Mesenteric fat pad (tissue), 1 donor: ENCODE data around the gene ISG15. TPM values are rescaled to one million over a fixed set of nuclear protein-coding genes. Genes with fewer than 3 reads are reported as not detected.
A peak's percentile ranks its signal among the peaks of the same experiment; 100 is the strongest.

Experiments
- DNase-seq: peaks from one replicate; pipeline ENCODE4 v3.0.0-alpha.2; 2020; ENCODE audit warnings: low spot score
- long read RNA-seq: library from polyadenylated mRNA; unstranded; transcript quantifications from one replicate; pipeline ENCODE4 v2.0.0, GENCODE V29; 2020
- total RNA-seq: library from RNA; stranded (reverse); fragmentation: NEBNext Ultra II Directional; extraction: Animal tissue kit (Norgen Biotek cat#: 25700); gene quantifications from one replicate; pipeline ENCODE4 v1.2.1, GENCODE V29; 2021
- donor health status: DM: yes; HTN: yes; CAD: no.

ISG15 gene
- 47.0 TPM for total RNA-seq
- long read RNA-seq, transcript ISG15-201 (2 exons, 711 nt): major isoform, 9 of 11 reads
- long read RNA-seq, partial matches to known transcripts: 0 of 11 reads
- long read RNA-seq, other reads (novel, unspliced or antisense): 2 of 11 reads

- peak; percentile 97 for DNase-seq
These were observed at the start of gene ISG15 for GRCh38 chr1:1013105-1013921. Gene ISG15, plus strand, starts transcription at chr1:1013497. Its CDS starts 77 bp downstream, at chr1:1013574.

GRCh38 chr1:963746-964525 is 49.4 kb upstream of the ISG15 start:
- DNase-seq: no peak

GRCh38 chr1:964691-965525 is 48.4 kb upstream of the ISG15 start:
- DNase-seq: no peak

GRCh38 chr1:965526-966134 is 47.7 kb upstream of the ISG15 start:
- no peak for DNase-seq

- DNase-seq: no peak
These were observed 47.1 kb upstream of the ISG15 start, which contains the start of gene PLEKHN1 for GRCh38 chr1:966135-966703. Gene PLEKHN1, plus strand, starts transcription at chr1:966482. Its CDS starts 50 bp downstream, at chr1:966532.

GRCh38 chr1:966704-967300 is 46.5 kb upstream of the ISG15 start:
- DNase-seq: peak; percentile 95

- no peak for DNase-seq
These were observed 45.6 kb upstream of the ISG15 start for GRCh38 chr1:967466-968343.

GRCh38 chr1:969260-969855 is 43.9 kb upstream of the ISG15 start:
- DNase-seq: no peak

GRCh38 chr1:970242-970972 is 42.9 kb upstream of the ISG15 start:
- no peak for DNase-seq

- DNase-seq: no peak
These were observed 42.1 kb upstream of the ISG15 start for GRCh38 chr1:970973-971730.

GRCh38 chr1:971751-972506 is 41.4 kb upstream of the ISG15 start:
- no peak for DNase-seq

GRCh38 chr1:972726-973458 is 40.4 kb upstream of the ISG15 start:
- no peak for DNase-seq

GRCh38 chr1:973459-974292 is 39.6 kb upstream of the ISG15 start:
- DNase-seq: no peak

- DNase-seq: no peak
These were observed 39.0 kb upstream of the ISG15 start for GRCh38 chr1:974293-974640.
